Gastrocnemius medialis (tissue), 4 donors: Measurements from ENCODE around the gene ADAMTS4. TPM values are rescaled to one million over a fixed set of nuclear protein-coding genes. Genes with fewer than 3 reads are reported as not detected.

Experiments
- ATAC-seq, 2 donors: fragments of 150-250 bp; one replicate each; pipeline ENCODE4 v1.9.1; 2016
- DNase-seq, 2 donors: peaks; one replicate each; pipeline ENCODE4 v3.0.0-alpha.2; 2019
- H3K27ac ChIP-seq, 4 donors: fragments of 200-600 bp; sonication (generic); 1 replicate in 1 of 4; 2 replicates in 3 of 4; pipeline ENCODE4 v1.5.1; 2016 to 2018; ENCODE audit warnings: mild to moderate bottlenecking in 2 of 4, moderate library complexity in 1 of 4
- H3K27me3 ChIP-seq, 3 donors: fragments of 200-600 bp; sonication (generic) in 2 of 3; 1 replicate in 1 of 3; 2 replicates in 2 of 3; pipeline versions ENCODE4 v1.5.1 to v1.6.0; 2016 to 2019; ENCODE audit warnings: mild to moderate bottlenecking in 1 of 3, moderate library complexity in 1 of 3
- H3K36me3 ChIP-seq, 2 donors: fragments of 200-600 bp; sonication (generic) in 1 of 2; one replicate each; pipeline ENCODE4 v1.5.1; 2017 to 2018
- H3K4me1 ChIP-seq, 2 donors: fragments of 200-600 bp; sonication (generic) in 1 of 2; one replicate each; pipeline ENCODE4 v1.5.1; 2016 to 2017; ENCODE audit warnings: mild to moderate bottlenecking in 2 of 2
- H3K4me3 ChIP-seq, 4 donors: fragments of 200-600 bp; sonication (generic) in 3 of 4; 1 replicate in 1 of 4; 2 replicates in 3 of 4; pipeline ENCODE4 v1.5.1; 2016 to 2019; ENCODE audit warnings: mild to moderate bottlenecking in 2 of 4
- H3K9me3 ChIP-seq, 3 donors: fragments of 200-600 bp; sonication (generic) in 2 of 3; 1 replicate in 1 of 3; 2 replicates in 2 of 3; pipeline ENCODE4 v1.5.1; 2016 to 2019
- POLR2A ChIP-seq, 2 donors: fragments of 450-650 bp; IDR thresholded peaks; one replicate each; pipeline ENCODE4 v1.6.1; 2017; ENCODE audit warnings: antibody characterized with exemption in 2 of 2, mild to moderate bottlenecking in 2 of 2, moderate library complexity in 2 of 2
- in situ Hi-C, 4 donors: fragments of 200-750 bp; cut with MboI; loops; one replicate each; pipeline versions ENCODE4 v1.15.0 to v1.8.0; 2017; ENCODE audit warnings: low sequenced_read_pairs in 4 of 4
- intact Hi-C: fragments of 100-400 bp; cut with DNase I; formaldehyde crosslinking; loops from one replicate; pipeline ENCODE4 v1.15.1; 2023; ENCODE audit warnings: low total_unique reads
- total RNA-seq, 4 donors: library from RNA; depleted of rRNA; stranded (reverse); fragments of >200 nt; gene quantifications; one replicate each; pipeline versions ENCODE4 v1.1.0 to v1.2.3, GENCODE V29; 2016
- TF ChIP-seq, protein P1 (sequence below), 5 experiments: fragments of 450-650 bp in 3 of 5; fragments of 200-600 bp in 2 of 5; sonication (generic) in 2 of 5; IDR thresholded peaks in 4 of 5; conservative IDR thresholded peaks in 1 of 5; 1 replicate in 4 of 5; 2 replicates in 1 of 5; pipeline ENCODE4 v1.5.1; 2016 to 2019; ENCODE audit warnings: antibody characterized with exemption in 5 of 5, mild to moderate bottlenecking in 3 of 5, moderate library complexity in 3 of 5

The ADAMTS4 gene
- total RNA-seq, 4 donors from 2014 or later, result 1.2 to 12.4 (median 5.2) TPM

DNA sequence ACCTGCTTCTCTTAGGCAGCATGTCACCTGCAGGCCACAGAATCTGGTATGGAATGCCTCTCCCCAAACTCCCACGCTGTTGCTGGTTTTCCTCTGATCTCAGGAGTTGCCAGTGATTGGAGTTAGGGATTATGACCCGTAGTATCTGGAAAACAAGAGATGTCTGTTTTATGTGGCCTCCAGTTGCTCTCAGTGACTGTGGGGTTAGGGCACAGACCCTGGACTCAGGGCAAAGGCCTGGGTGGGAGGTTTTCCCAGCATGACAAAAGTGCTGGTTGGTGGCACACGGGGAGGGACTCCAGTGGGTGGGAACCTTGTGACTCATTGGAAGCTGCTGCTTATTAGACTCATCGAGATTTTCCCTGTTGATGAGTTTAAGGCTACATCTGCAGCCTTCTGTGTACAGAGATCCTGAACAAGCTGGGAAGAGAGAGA, 39.2 kb upstream of the ADAMTS4 start, which contains the start of gene NR1I3:
NR1I3 (minus strand) TSS at position 165 of the 435 bp plus-strand sequence. CDS start 1,638 bp downstream, outside the sequence.
- Histone ChIP-seq H3K27me3 (no peaks in the 10 kb centered on the region), H3K27ac (no peak within 1 kb of the TSS), H3K36me3 (no peaks in the 10 kb centered on the region), H3K4me1 (no peaks in the 10 kb centered on the region), H3K4me3 (no peak within 1 kb of the TSS), H3K9me3 (no peaks in the 10 kb centered on the region)
- intact Hi-C loops, result no loop called here
- DNase-seq, result no peak
- no peak for TF ChIP-seq POLR2A (IDR thresholded peaks at IDR 0.05)
- no peak for ATAC-seq
- in situ Hi-C loops, result loop anchor here in 1 of 4 donors (10.0 kb wide), 1 partner anchor 57 kb away; no protein-coding TSS in a partner anchor

DNA sequence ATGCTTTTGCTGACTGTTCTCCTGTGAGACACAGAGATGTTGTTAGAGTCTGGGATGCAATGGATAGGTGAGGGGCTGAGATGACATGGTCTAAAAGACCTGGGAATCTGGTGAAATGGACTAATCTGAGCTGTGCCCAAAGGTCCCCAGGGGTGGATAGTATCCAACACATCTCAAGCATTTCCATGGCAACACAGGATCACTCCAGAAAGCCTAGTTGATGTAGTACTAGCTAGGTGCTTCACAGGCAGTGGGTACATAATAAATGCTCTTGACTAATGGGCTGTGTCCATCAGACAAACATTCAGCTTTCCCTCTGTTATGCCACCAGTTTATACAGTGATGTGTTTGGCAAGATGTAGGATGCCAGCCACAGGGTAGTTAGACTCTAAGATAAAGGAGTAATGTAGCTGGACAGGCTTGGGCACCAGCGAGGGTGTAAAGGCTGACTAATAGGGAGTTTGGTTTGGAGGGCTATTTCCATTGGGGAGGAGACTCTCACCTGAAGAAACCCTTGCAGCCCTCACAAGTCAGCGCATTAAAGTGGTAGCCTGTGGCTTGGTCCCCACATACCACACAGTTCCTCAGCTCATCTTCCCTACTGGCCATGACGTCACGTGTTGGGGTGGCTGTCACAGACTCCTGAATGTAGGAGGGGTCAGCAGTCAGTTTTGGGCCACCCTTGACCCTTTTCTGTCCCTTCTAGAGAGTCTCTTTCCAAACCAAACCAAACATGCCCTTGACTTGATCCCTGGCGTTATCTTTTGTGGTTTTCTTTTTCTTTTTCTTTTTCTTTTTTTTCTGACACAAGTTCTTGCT, 37.3 kb upstream of the ADAMTS4 start:
- no peak overlapping the region for H3K27ac ChIP-seq
- no peak for TF ChIP-seq POLR2A (IDR thresholded peaks at IDR 0.05)
- TF ChIP-seq, protein P1, sequence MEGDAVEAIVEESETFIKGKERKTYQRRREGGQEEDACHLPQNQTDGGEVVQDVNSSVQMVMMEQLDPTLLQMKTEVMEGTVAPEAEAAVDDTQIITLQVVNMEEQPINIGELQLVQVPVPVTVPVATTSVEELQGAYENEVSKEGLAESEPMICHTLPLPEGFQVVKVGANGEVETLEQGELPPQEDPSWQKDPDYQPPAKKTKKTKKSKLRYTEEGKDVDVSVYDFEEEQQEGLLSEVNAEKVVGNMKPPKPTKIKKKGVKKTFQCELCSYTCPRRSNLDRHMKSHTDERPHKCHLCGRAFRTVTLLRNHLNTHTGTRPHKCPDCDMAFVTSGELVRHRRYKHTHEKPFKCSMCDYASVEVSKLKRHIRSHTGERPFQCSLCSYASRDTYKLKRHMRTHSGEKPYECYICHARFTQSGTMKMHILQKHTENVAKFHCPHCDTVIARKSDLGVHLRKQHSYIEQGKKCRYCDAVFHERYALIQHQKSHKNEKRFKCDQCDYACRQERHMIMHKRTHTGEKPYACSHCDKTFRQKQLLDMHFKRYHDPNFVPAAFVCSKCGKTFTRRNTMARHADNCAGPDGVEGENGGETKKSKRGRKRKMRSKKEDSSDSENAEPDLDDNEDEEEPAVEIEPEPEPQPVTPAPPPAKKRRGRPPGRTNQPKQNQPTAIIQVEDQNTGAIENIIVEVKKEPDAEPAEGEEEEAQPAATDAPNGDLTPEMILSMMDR (IDR thresholded peaks at IDR 0.05 in 4 of 5, conservative IDR thresholded peaks at IDR 0.05 in 1 of 5), result no peak
- no peaks in the 10 kb centered on the region for H3K27me3 ChIP-seq
- no peak for ATAC-seq
- DNase-seq, result no peak
- H3K36me3 ChIP-seq, result no peaks in the 10 kb centered on the region
- H3K4me1 ChIP-seq, result no peaks in the 10 kb centered on the region
- no peaks in the 10 kb centered on the region for H3K9me3 ChIP-seq
- H3K4me3 ChIP-seq, result no peak overlapping the region
- intact Hi-C loops, result no loop called here
- in situ Hi-C loops, result loop anchor here in 1 of 4 donors (10.0 kb wide), 1 partner anchor 59 kb away; no protein-coding TSS in a partner anchor

DNA sequence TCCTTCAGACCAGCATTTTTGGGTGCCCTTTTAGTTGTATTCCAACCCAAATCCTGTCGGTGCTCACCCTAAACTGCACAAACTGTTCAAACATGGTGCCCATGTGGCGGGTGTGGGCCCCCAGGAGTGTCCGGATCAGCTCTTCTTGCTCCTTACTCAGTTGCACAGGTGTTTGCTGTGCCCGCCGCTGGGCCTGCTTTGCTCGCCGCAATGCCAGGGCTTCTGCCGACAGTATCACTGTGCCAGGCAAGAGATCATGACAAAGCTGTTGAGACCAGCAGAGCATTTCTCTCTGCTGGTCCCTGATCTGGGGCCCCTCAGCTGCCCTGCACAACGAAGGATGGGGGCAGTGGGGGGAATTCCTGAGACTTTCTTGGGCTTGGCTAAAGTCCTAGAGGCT, 34.2 kb upstream of the ADAMTS4 start:
- no peak for TF ChIP-seq POLR2A (IDR thresholded peaks at IDR 0.05)
- TF ChIP-seq, protein P1 (IDR thresholded peaks at IDR 0.05 in 4 of 5, conservative IDR thresholded peaks at IDR 0.05 in 1 of 5), result no peak
- no peak overlapping the region for H3K4me3 ChIP-seq
- H3K27me3 ChIP-seq, result no peaks in the 10 kb centered on the region
- H3K36me3 ChIP-seq, result peaks cover 0 to 28% of the 10 kb centered on the region in 2 donors
- in situ Hi-C loops, result loop anchor here in 1 of 4 donors (10.0 kb wide), 1 partner anchor 62 kb away; no protein-coding TSS in a partner anchor
- no peaks in the 10 kb centered on the region for H3K9me3 ChIP-seq
- H3K27ac ChIP-seq, result no peak overlapping the region
- ATAC-seq, result no peak
- DNase-seq, result no peak
- no peaks in the 10 kb centered on the region for H3K4me1 ChIP-seq
- intact Hi-C loops, result no loop called here

DNA sequence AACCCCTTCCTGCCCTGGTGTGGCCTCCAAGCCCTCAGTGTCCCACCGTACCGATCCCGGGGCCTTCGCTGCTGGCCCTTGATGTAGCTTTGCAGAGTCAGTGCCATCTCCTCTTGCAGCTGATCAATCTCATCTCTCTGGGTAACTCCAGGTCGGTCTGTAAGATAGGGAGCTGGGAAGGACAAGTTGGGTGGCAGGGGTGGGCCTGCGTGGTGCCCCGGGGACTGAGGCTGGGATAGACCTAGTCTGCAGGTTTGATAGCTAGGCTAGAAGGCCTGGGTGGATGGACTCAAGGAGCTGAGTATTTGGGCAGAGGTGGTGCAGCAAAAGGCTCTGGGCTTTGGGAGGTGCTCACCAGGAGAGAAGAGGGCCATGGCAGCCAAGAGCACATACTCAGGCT, 31.9 kb upstream of the ADAMTS4 start:
- Histone ChIP-seq H3K36me3 (peaks cover 0 to 30% of the 10 kb centered on the region in 2 donors), H3K4me3 (no peak overlapping the region), H3K9me3 (no peaks in the 10 kb centered on the region), H3K27ac (no peak overlapping the region), H3K4me1 (peaks cover 9 to 16% of the 10 kb centered on the region in 2 donors), H3K27me3 (no peaks in the 10 kb centered on the region)
- ATAC-seq (no peak), DNase-seq (no peak)
- no peak for TF ChIP-seq POLR2A (IDR thresholded peaks at IDR 0.05)
- TF ChIP-seq, protein P1 (IDR thresholded peaks at IDR 0.05 in 4 of 5, conservative IDR thresholded peaks at IDR 0.05 in 1 of 5), result no peak
- intact Hi-C loops, result no loop called here
- in situ Hi-C loops, result loop anchor here in 1 of 4 donors (10.0 kb wide), 1 partner anchor 64 kb away; no protein-coding TSS in a partner anchor

DNA sequence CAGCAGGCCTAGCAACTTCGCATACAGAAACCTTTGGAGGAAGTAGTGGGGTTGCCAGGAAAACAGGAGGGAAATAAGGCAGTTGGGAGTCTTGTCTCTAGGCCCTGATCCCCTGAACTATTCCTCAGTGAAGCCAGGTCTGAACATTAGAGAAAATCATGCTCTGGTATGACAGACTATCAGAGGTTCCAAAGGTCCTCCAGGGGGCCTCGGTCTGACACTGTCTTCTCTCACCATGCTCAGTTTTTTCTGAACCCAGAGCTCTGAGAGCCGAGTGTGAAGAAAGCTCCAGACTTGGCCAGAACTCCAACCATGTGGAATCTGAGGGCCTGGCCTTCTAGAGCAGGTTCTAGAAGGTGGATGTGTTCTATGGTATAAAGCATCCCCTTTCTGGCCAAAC, 31.0 kb upstream of the ADAMTS4 start:
- no peak overlapping the region for H3K4me3 ChIP-seq
- H3K27ac ChIP-seq, result no peak overlapping the region
- no peak for TF ChIP-seq POLR2A (IDR thresholded peaks at IDR 0.05)
- TF ChIP-seq, protein P1 (IDR thresholded peaks at IDR 0.05 in 4 of 5, conservative IDR thresholded peaks at IDR 0.05 in 1 of 5), result no peak
- H3K36me3 ChIP-seq, result peaks cover 0 to 30% of the 10 kb centered on the region in 2 donors
- H3K27me3 ChIP-seq, result no peaks in the 10 kb centered on the region
- peaks cover 14 to 21% of the 10 kb centered on the region in 2 donors for H3K4me1 ChIP-seq
- no peak for DNase-seq
- in situ Hi-C loops (loop anchor here (5.0 to 10.0 kb wide), 6 partner anchors 55 to 157 kb away; partner anchors contain the start of genes B4GALT3 (in 1 of the 4) and SDHC (in 1 of the 4)), intact Hi-C loops (loop anchor here (2.0 to 5.0 kb wide), 2 partner anchors 113 to 183 kb away; partner anchors contain the start of genes NIT1 and PFDN2)
- ATAC-seq, result no peak
- no peaks in the 10 kb centered on the region for H3K9me3 ChIP-seq
